OCI-LY7 (cell line): ENCODE results near the gene RBP7. TPM values are rescaled to one million over a fixed set of nuclear protein-coding genes. Genes with fewer than 3 reads are reported as not detected.

Experiments
- BruUV-seq: library from RNA; stranded (reverse); fragments of 400-500 nt; replicated peaks from 2 replicates; lab custom pipeline; 2021; lab: Mats Ljungman, UMichigan
- CTCF ChIA-PET: fragments of 300-600 bp; sonication (Branson Sonifier 250); formaldehyde crosslinking; loops from one replicate; lab custom pipeline; 2022; ENCODE audit warnings: antibody characterized with exemption; ENCODE audit not compliant: unreplicated experiment; lab: Charles Lee
- POLR2A ChIA-PET: fragments of 300-600 bp; sonication (Branson Sonifier 250); formaldehyde crosslinking; loops from one replicate; lab custom pipeline; 2022; ENCODE audit warnings: antibody characterized with exemption; lab: Charles Lee
- DNase-seq: peaks from one replicate; pipeline ENCODE4 v3.0.0-alpha.2; 2015; ENCODE audit warnings: low spot score
- H2AFZ ChIP-seq: fragments of 200-600 bp; sonication (generic), shearing (Covaris generic); 2 replicates; pipeline ENCODE4 v1.6.1; 2014; ENCODE audit warnings: mild to moderate bottlenecking, antibody characterized with exemption, low read length, moderate library complexity
- H3K27ac ChIP-seq: fragments of 200-600 bp; sonication (generic); 2 replicates; pipeline ENCODE4 v1.5.1; 2014; ENCODE audit warnings: mixed run types, low read depth, mild to moderate bottlenecking, moderate library complexity, low read length, inconsistent platforms; ENCODE audit not compliant: poor library complexity, severe bottlenecking
- H3K36me3 ChIP-seq: fragments of 200-600 bp; sonication (generic); 2 replicates; pipeline ENCODE4 v1.6.1; 2014; ENCODE audit warnings: mild to moderate bottlenecking, antibody characterized with exemption, low read length, moderate library complexity, mixed read lengths; ENCODE audit not compliant: insufficient read depth
- H3K4me1 ChIP-seq: fragments of 200-600 bp; sonication (generic); 2 replicates; pipeline ENCODE4 v1.5.1; 2014; ENCODE audit warnings: mild to moderate bottlenecking, low read length; ENCODE audit not compliant: insufficient read depth, poor library complexity, severe bottlenecking
- H3K4me2 ChIP-seq: fragments of 200-600 bp; sonication (generic); 2 replicates; pipeline ENCODE4 v1.6.1; 2014; ENCODE audit warnings: mild to moderate bottlenecking, low read length
- H3K4me3 ChIP-seq: fragments of 200-600 bp; sonication (generic); 2 replicates; pipeline ENCODE4 v1.5.1; 2014; ENCODE audit warnings: mild to moderate bottlenecking, low read depth, low read length; ENCODE audit not compliant: poor library complexity, severe bottlenecking
- H3K79me2 ChIP-seq: fragments of 200-600 bp; sonication (generic); 2 replicates; pipeline ENCODE4 v1.6.1; 2016; ENCODE audit warnings: low read depth, mild to moderate bottlenecking, low read length, moderate library complexity, mixed read lengths; ENCODE audit not compliant: insufficient read depth
- H3K9me2 ChIP-seq: fragments of 200-600 bp; sonication (generic); 2 replicates; pipeline ENCODE4 v1.6.1; 2016; ENCODE audit warnings: mild to moderate bottlenecking, low read length, mixed read lengths; ENCODE audit not compliant: insufficient read depth
- H3K9me3 ChIP-seq: fragments of 200-600 bp; sonication (generic); 2 replicates; pipeline ENCODE4 v1.6.1; 2014; ENCODE audit warnings: mild to moderate bottlenecking, mixed run types, low read length, mixed read lengths
- H4K20me1 ChIP-seq: fragments of 200-600 bp; sonication (generic); 2 replicates; pipeline ENCODE4 v1.6.1; 2014; ENCODE audit warnings: mild to moderate bottlenecking, antibody characterized with exemption, low read length, moderate library complexity, mixed read lengths; ENCODE audit not compliant: insufficient read depth
- CTCF ChIP-seq: fragments of 200-600 bp; sonication (generic); conservative IDR thresholded peaks from 2 replicates; pipeline ENCODE4 v1.5.1; 2014; ENCODE audit warnings: mild to moderate bottlenecking, antibody characterized with exemption, low read length, moderate library complexity, mixed read lengths
- EZH2phosphoT487 ChIP-seq: fragments of 200-600 bp; sonication (generic); IDR thresholded peaks from 2 replicates; pipeline ENCODE4 v1.6.1; 2018; ENCODE audit warnings: low read depth, borderline replicate concordance, mild to moderate bottlenecking, mixed run types, antibody characterized with exemption, low read length, moderate library complexity, mixed read lengths
- intact Hi-C: fragments of 100-400 bp; cut with micrococcal nuclease; formaldehyde crosslinking; loops from one replicate; pipeline ENCODE4 v1.10.0; 2022; ENCODE audit not compliant: unreplicated experiment
- total RNA-seq, 2 experiments: library from RNA; depleted of rRNA in 1 of 2; stranded (reverse); fragments of >200 nt in 1 of 2; shearing (Covaris generic) in 1 of 2; gene quantifications; 2 replicates each; pipeline ENCODE4 v1.2.3, GENCODE V29; 2014 to 2022

Gene RBP7
- total RNA-seq, 2 experiments from 2014 or later = not detected

DNA sequence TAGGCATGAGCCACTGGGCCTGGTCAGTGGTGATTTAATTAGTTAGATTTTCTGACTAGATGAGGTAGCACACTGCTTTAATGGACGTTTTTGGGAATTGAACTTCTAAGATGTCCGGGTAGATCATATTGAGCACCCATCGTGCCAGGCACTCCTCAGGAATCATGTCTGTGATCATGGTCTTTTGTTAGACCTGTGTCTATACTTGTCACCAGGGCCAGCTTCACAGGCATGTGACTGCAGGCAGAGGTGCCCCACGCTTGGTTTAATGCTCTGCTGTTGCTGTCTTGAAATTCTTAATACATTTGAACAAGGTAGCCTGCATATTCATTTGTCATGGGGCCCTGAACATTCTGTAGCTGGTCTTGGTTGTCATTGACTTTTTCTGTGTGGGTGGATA, 55.3 kb downstream of the RBP7 start:
- no peaks in the 10 kb centered on the region; the same call in 1 of the 2 replicates for H4K20me1 ChIP-seq
- no peak overlapping the region for H2AFZ ChIP-seq
- ChIA-PET POLR2A (no interaction called here), CTCF (no interaction called here)
- DNase-seq = no peak
- TF ChIP-seq CTCF (no peak), EZH2phosphoT487 (no peak)
- H3K4me2 ChIP-seq = no peak overlapping the region
- H3K79me2 ChIP-seq = peaks cover 10% of the 10 kb centered on the region; the same call in 1 of the 2 replicates
- intact Hi-C loops = no loop called here
- H3K9me2 ChIP-seq = no peaks in the 10 kb centered on the region
- peaks cover 20% of the 10 kb centered on the region; the same call in 1 of the 2 replicates for H3K36me3 ChIP-seq
- no peak overlapping the region for H3K27ac ChIP-seq
- no peak overlapping the region for H3K4me3 ChIP-seq
- H3K9me3 ChIP-seq = no peaks in the 10 kb centered on the region
- no TSS peak for BruUV-seq
- no peaks in the 10 kb centered on the region for H3K4me1 ChIP-seq

- CTCF ChIA-PET = no interaction called here
- intact Hi-C loops = no loop called here
Measured at GRCh38 chr1:10054465-10054864, 57.4 kb downstream of the RBP7 start.

More at GRCh38 chr1:10054465-10054864, 57.4 kb downstream of the RBP7 start:
- no peaks in the 10 kb centered on the region for H3K9me3 ChIP-seq
- no peak overlapping the region for H3K4me3 ChIP-seq
- H4K20me1 ChIP-seq = no peaks in the 10 kb centered on the region; the same call in 1 of the 2 replicates
- no peak overlapping the region for H2AFZ ChIP-seq
- TF ChIP-seq CTCF = no peak
- no peak for TF ChIP-seq EZH2phosphoT487
- H3K4me2 ChIP-seq = no peak overlapping the region
- H3K9me2 ChIP-seq = no peaks in the 10 kb centered on the region
- H3K4me1 ChIP-seq = no peaks in the 10 kb centered on the region
- no peak overlapping the region for H3K27ac ChIP-seq
- DNase-seq = no peak
- H3K36me3 ChIP-seq = peaks cover 14% of the 10 kb centered on the region; the same call in 1 of the 2 replicates
- H3K79me2 ChIP-seq = no peaks in the 10 kb centered on the region; the same call in 1 of the 2 replicates
- POLR2A ChIA-PET = interaction anchor here (0.6 kb wide), 1 partner anchor 199 kb away, joined by 4 read pairs; no protein-coding TSS in a partner anchor
- BruUV-seq = no TSS peak
